GM18873 (cell line): Measurements from ENCODE around the gene WDR1.

Experiments used
- ATAC-seq: cut with Tn5 transposase; IDR thresholded peaks from one replicate; pipeline ENCODE4 v1.9.1; 2021; ENCODE audit warnings: mild to moderate bottlenecking, moderate library complexity, moderate number of reproducible peaks; ENCODE audit not compliant: unreplicated experiment, low FRiP score

WDR1 gene

DNA sequence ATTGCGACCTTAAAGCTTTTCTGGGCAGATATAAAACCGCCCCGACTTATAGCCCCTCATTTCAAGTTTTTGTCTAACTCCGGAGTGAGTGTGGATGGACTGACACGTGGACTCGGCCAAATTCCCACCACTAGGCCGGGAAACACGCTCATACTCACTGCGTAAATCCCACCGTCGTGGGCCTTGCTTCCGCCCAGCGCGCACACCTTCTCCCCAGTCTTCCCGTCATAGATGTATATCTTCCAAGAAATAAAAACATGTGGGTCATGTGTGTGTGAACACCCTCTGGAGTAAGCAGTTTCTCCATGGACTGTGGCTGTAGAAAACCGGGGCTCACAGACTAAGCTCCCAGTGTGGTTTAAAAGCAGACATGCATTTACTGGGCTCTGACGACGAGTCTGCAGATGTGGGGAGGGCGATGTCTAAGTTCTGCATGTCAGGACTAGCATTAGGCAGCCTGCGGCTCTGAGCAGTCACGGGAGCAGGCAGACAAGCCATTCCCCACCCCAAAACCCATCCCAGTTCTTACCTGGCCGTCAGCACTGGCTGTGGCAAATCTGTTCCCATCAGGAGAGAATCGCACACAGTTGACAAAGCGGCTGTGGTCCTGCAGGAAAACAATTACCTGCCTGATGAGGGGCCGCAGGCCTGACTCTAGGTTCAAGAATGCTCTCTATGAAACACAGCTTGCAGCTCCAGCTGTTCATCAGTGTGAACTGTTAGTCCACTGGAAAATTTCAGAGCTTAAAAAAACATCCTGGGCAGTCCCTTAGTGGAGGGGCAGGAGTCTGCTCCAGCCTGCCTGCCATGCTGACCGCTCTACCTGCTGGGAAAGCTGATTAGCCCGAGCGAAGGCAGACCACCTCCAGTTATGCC, 28.2 kb downstream of the WDR1 start:
- ATAC-seq, result no peak

DNA sequence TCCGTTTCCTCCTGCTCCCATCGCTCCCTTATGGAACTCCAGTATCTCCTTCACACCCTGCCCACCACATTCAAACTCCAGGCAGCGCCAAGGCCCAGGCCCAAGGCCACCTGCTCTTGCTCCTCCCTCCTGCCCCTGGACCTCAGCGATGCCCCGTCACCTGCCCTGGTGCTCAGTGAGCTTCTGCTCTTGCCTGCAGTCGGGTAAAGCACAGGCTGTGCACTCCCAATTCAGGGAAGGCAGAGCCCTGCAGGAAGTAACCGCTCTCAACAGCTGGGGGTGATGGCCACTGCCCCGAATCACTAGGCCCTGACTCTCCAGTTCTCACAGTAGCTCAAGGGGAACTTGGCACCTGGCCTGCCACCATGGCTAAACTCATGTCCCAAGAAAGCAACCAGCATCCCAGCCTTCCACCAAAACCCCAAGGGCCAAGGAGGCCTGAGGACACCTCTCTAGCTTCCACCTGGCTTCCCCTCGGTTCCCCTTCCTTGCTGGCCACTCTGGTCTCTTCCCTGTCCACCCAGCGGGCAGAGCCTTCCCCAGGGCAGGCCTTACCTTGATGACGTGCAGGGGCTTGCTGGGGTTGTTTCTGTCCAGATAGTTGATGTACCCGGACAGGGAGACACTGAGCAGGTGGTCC, 29.3 kb downstream of the WDR1 start:
- no peak for ATAC-seq

DNA sequence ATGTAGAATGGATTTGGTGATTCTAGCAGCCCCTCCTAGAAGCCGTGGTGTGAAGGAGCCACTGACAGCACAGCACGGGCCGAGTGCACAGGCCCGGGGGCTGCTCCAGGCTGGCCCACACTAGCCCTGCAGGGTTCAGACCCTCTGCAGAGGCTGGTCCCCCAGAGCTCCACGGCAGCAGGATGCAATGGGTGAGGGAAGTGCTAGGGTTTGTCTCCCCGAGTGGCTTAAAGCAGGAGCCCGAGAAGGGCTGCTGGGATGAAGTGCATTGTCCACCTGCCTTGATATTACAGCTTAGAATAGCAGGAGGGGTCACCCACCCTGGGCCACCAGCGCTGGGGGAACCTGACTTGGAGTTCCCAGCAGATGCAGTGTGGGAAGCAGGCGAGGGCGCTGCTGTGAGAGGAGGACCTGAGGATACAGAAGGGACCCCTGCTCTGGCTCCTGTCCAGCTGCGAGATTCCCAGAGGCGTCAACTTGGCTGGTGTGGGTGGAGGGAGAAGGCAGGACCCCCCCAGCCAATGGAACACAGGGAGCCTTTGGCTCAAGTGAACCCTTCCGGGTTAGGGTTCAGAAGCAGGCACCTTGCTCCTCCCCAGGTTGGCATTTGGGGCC, 30.0 kb downstream of the WDR1 start:
- no peak for ATAC-seq

DNA sequence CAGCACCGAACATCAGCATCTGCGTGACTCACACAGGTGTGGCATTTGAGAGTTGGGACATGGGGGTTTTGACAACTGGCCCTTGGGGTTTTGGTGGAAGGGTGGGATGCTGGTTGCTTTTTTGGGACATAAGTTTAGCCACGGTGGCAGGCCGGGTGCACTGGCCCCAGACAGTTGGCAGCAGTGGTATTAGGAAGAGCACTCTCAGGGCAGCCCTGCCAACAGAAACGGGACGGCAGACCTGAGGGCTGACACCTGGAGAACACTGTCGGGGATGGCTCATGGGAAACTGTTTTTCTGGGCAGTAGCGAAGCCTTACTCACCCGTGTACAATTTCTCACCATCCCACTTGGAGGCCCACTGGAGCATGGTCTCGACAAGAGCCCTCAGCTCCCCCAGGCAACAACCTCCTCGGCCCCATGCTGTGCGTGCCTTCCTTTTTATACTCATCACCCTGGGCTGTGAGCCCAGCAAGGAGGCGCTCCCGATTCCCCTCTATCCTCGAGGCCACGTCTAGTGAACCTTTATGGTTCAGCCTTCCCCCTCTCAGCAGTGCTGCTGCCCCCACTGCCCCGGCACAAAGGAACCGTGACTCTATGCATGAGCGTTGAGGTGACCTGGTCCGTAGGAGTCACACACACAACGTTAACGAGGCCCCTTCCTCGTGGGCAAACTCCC, 30.6 kb downstream of the WDR1 start:
- ATAC-seq, result no peak

DNA sequence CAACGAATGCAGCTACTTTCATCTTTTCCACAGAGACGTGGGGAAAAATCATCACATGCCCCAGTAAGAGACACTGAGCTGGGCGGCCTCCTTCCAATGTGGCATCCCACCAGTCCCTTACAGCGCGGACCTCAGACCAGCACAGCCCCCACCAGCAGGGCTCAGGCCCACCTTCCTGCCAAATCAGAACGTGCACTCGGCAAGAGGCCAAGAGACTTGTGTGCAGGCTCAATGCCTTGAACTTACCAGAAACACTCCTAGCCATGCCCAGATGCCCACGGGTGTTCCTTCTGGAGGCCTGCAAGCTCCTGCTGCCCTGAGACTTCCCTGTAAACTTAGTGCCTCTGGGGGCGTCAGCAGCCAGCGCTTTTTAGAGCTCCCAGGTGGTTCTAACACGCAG, 31.2 kb downstream of the WDR1 start:
- ATAC-seq, result no peak

DNA sequence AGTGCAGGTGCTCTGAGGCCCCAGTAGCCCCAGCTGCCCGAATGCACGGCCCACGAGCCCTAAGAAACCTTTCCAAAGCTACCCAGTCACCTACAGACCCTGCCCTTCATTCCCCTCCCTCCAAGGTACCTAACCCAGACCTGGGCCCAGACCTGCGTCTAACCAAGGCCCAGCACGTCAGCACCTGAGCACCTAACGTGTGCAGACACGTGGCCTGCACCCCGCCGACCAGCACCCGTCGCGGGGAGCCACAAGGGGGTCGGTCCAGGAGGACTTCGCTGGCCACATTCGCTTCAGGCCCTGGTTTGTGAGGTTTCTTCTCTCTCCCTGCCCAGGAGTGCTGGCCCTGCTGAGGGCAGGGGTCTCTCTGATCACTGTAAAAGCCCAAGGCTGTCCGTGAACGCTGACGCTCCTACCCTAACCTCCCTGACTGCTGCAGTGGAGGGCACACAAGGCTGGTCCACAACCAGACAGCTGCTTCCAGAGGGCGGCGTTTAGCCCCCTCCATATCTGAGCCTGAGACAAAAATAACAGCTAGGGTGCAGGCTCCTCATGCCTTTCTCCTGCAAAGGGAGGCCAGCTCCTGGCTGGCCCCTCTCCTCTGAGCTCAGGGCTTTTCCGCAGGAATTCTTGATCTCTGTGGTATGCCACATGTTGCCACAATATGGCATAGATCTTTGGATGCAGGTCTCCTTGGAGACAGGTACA, 31.8 kb downstream of the WDR1 start:
- ATAC-seq, result no peak

DNA sequence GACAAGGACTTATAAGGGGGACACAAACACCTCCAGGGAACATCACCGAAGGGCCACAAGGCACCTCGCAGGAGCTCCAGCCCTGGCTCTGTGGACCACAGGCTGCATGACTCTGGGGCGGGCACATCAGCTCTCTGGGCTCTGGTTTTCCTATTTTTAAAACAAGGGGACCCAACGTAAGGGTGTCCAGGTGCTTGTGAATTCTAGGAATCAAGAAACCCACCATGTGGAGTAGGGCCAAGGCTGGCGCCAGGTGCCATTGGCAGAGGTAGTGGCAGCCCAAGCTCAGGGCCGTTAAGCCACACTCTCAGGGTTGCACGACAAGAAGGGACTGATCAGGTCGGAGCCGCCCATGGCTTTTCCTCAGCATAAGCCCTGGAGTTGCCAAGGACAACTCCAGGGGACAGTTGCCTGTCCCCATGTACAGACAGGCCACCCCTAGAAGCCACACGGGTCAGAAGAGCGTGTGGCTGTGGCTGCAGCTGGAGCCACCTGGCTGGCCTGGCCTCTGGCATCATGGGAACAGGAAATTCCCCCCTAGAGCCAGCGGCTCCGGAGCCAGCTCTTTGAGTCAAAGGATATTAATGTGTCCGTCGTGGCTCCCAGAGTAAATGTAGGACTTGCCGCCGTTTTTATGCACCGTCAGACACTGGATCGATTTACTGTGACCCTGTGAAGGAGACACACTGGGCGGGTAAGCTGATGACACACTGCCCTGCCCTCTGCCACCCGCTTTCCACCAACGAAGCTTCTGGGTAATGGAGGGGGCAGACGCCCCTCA, 32.5 kb downstream of the WDR1 start:
- ATAC-seq, result no peak

DNA sequence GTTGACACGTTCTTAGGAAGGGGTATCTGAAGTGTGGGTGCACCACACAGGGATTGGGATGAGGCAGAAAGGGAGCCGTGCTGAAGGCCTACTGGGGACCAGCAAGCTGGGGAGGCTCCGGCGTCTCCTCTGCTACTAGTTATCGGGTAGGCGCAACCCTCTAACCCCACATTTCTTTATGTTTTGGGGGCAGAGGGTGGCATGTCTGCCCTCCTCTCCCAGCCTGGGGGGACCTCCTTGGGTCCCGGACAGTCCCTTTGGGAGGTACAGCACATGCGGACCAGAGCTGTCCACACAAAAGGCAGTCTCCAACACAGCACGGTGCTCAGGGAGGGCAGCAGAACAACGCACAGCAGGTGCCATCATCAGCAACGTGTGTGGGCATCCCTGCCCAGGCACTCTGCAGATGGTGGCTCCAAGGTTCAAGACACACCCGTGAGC, 33.2 kb downstream of the WDR1 start:
- ATAC-seq, result no peak

DNA sequence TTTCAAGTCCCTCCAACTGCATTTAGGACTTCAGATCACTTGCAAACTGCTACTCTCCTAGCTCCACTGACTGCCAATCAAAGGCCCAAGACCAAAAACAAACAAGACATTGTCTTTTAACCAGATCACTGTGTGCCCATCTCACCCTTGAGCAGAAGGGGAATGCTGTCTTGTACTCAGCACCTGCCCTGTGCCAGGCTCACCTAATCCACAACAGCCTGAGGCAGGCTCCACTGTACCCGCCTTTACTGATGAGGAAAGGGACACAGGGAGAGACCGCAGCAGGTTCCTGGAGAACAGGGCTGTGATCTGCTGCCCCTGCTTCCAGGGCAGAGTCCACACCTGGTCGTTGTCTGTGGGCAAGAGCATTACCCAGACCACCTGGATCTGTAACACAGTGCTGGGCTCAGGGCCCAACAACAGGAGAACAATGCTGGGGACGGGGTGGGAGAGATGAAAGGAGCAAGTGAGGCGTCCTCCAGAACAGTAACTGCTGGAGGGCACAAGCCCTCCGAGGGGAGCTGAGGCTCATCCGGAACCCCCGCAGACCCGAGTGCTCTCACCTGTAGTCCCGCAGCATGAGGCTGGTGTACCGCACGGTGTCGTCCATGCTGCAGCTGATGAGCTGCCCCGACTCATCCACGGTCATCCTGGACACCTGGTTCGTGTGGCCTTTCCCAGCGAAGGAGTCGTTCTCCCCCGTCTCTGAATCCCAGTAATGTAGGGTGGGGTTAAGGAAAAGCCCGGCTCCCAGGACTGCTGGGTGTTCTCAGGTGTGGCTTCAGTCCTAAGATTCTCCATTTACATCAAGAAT, 33.9 kb downstream of the WDR1 start:
- no peak for ATAC-seq

DNA sequence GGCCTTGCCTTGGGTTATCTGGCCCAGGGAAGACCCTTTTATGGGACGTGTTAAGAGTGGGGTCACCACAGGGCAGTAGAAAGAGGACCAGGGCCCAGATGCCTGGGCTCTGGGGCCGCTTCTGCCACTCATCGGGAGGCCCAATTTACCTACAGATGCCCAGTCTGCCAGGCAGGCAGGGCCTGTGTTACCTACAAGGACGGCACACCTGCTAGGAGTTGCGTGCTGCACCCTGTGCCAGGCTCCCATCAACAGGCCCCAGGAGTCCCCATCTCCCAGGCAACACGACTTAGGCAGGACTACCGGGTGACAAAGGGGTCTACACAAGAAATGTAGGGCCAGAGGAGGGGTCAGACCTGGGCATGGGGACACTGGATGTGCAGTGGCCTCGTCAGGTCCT, 34.6 kb downstream of the WDR1 start:
- no peak for ATAC-seq

DNA sequence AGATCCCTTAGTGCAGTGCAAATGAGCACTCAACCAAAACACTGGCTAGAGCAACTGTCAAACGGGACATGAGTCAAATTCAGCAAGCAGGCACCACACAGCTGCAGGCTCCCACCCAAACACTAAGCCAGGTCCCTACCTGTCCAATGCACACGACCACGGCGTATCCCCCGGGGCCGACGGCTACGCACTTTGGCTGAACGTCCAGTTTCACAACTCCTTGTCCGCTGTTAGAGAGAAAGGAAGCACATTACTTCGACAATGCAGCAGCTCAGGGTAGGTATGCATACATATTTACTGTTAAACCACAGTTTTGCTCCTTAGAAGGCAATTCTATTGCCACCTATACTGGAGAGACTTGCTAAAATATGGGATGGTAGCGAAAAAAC, 35.4 kb downstream of the WDR1 start:
- no peak for ATAC-seq

DNA sequence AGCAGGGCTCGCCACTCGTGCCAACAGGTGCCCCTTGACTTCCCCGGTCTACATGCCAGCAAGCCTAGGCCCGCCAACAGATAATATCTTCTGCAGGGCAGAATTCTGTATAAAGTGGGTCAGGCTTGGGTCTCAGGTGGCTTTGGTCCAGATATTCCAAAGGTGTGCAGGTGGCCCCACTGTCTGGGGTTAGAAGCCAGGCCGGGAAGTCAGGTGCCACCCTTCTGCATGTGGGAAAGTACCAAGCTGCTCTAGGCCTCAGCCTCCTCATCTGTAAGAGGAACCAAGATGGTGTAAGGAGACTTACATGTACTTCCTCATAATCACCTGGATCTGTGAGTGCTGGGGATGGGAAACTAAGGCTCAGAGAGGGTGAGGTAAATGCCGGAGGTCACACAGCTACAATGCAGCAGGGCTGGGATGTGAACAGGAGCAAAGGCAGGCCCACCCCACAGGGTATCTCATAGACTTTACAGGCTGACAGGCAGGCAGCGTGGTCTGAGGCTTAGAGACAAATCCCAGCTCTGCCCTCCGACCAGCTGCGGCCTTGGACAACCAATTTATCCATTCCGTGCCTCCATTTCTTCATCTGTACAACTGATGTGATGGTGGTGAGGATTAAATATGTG, 35.9 kb downstream of the WDR1 start:
- no peak for ATAC-seq

DNA sequence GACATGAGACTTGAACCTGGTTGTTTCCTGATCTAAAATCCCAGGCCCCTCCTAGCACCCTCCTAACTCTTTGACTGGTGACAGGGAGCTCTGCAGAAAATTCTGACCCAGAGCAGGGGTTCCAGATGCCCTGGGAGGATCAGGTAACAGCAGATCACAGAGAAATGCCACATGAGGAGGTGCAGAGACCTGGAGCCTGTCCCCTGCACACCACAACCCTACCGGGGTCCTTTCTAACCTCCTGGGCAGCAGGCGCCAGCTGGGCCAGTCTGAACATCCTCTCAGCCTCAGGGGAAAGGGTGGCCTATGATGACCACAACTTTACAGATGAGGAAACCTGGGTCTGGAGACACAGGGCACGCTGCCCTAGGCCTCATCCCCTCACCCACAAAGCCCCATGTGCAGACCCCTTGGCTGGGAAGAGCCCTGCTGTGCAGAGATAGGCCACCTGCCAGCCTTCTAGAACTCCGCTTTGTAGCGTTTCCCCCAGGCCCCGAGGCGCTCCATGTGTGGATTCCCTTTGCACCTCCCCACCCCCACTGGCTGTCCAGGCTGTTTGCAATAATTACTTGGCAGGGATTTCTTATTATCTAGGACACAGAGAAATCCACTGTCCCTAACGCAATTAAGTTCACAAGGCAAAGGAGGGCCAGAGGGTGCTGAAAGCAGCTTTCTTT, 36.5 kb downstream of the WDR1 start:
- ATAC-seq, result no peak

DNA sequence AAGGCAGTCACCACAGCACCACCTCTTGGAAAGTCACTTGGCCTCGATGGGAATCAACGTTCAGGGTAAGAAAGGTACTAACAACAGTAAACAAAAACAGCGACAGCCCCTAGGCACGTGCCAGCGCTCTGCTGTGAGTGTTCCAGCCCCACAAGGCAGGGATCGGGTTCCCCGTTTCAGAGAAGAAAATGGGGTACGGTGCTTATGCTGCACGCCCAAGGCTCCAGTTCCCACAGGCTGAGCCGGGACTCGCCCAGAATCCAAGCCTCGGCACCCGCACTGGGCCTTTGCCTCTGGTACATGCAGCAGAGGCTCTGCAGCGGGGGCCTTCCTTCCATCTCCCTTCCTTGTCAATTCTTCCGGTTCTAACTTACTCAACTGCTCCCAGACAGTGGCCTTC, 37.3 kb downstream of the WDR1 start:
- no peak for ATAC-seq

DNA sequence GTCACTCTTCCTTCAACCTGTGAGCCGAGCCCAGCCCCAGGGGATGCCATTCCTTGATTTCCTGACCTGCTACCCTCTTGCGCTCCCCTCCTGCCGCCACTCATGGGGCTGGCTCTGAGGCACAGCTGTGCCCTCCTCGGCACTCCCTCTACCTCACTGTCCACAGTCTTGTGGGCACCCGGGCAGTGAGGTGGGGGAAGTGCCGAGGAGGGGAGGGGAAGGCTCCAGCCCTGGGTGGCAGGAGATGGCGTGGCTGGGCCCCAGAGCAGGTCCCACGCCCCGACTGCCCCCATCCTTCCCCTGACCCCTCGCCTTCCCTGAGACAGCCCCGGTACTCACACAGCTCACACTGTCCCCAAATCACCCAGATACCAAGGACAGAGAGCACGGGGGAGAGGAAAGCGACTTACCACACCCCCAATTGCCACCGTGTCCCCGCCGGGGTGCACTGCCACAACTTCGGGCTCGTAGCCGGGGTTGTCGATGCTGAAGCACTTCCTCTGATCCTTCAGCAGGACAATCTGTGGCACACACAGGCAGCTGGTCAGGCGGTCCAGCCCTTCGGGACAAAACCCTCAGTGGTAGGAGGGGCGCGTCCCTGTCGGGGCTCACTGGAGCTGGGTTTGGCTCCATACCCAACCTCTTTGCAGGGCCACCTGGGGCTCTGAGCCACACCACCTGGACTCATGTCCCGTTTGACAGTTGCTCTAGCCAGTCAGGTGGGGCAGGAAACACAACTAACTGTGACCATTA, 37.9 kb downstream of the WDR1 start:
- no peak for ATAC-seq

DNA sequence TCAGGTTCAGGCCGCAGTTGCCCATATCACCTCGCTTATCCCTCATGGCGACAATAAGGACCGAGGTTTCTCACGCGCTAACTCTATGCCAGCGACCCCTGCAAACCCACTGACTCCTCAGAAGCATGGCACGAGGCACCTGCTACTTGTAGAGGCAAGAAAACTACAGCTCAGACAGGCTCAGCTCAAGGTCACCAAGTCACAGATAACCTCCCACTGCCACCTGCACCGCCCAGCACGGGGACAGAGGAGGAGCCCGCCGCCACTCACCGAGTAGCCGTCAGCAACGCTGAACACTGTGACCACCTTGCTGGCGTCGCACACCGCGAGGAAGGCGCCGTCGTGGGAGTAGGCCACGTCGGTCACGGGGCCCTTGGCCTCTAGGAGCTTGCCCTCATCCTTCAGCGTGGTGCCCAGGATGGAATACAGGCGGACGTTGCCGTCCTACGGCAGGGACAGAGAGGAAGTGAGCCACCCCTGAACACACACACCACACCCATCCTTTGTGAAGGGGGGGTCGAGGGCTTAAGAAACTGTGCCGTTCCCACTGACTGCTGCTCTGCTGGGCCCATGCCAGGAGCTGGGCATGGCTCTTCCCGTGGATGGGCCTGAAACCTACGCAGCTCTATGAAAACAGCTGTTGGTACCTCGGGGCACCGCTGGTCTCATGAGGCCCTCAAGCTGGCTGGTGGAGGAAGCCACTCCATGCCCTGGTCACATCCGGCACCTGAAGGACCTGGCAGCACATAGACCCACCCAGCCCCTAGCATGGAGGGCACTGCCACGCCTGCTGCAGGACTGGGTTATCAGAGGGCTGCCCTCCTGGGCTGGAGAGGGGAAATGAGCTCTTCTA, 38.9 kb downstream of the WDR1 start:
- no peak for ATAC-seq
